A549 (cell line): ENCODE measurements around the gene SPTBN4. TPM values are rescaled to one million over a fixed set of nuclear protein-coding genes. Genes with fewer than 3 reads are reported as not detected.
A peak's percentile ranks its signal among the peaks of the same experiment; 100 is the strongest.

Experiments used
- ATAC-seq, 2 experiments: fragments of 200-7000 bp in 1 of 2; fragments of >200 bp in 1 of 2; cut with Nextera tagmentation in 1 of 2; cut with Tn5 transposase in 1 of 2; 3 replicates each; pipeline versions ENCODE4 v1.8.0 to v1.9.1; 2018 to 2020; ENCODE audit warnings: mild to moderate bottlenecking in 1 of 2, moderate library complexity in 1 of 2
- CTCF ChIA-PET: fragments of 300-600 bp; sonication (Branson Sonifier 250); formaldehyde crosslinking; extraction: SDS; loops from one replicate; lab custom pipeline; 2021; ENCODE audit warnings: antibody characterized with exemption, inconsistent platforms; lab: Yijun Ruan, JAX
- POLR2A ChIA-PET: fragments of 350-600 bp; formaldehyde crosslinking; extraction: SDS; loops from one replicate; lab custom pipeline; 2021; ENCODE audit warnings: antibody characterized with exemption, inconsistent platforms; lab: Yijun Ruan, JAX
- DNase-seq, 2 experiments: peaks; one replicate each; pipeline versions ENCODE4 v3.0.0 to v3.0.0-alpha.2; 2011 to 2016; ENCODE audit warnings: low read depth in 1 of 2, low spot score in 1 of 2
- FAIRE-seq: peaks from 2 replicates; lab custom pipeline; 2011; peaks lifted over from hg19 to GRCh38; lab: Jason Lieb, UNC
- H3K27ac ChIP-seq, 2 experiments: fragments of >200 bp; sonication (Bioruptor Twin); formaldehyde crosslinking; 3 replicates each; pipeline ENCODE4 v1.5.1; 2016 to 2017
- H3K4me1 ChIP-seq: fragments of >200 bp; sonication (Bioruptor Twin); formaldehyde crosslinking; 3 replicates; pipeline ENCODE4 v1.6.1; 2016
- H3K4me2 ChIP-seq: fragments of >200 bp; sonication (Bioruptor Twin); formaldehyde crosslinking; 3 replicates; pipeline ENCODE4 v1.6.1; 2016
- H3K4me3 ChIP-seq: fragments of >200 bp; sonication (Bioruptor Twin); formaldehyde crosslinking; 3 replicates; pipeline ENCODE4 v1.5.1; 2016
- H3K9me3 ChIP-seq: fragments of >200 bp; sonication (Bioruptor Twin); formaldehyde crosslinking; 3 replicates; pipeline ENCODE4 v1.6.1; 2016
- BCL3 ChIP-seq: fragments of >200 bp; sonication (Bioruptor Twin); formaldehyde crosslinking; IDR thresholded peaks from 3 replicates; pipeline ENCODE4 v1.6.1; 2016
- BHLHE40 ChIP-seq: IDR thresholded peaks from 2 replicates; pipeline ENCODE4 v1.6.1; 2012; ENCODE audit warnings: low read depth, low read length, inconsistent platforms
- CEBPB ChIP-seq, 2 experiments: fragments of >200 bp in 1 of 2; sonication (Bioruptor Twin) in 1 of 2; formaldehyde crosslinking in 1 of 2; IDR thresholded peaks; 2 replicates each; pipeline ENCODE4 v1.6.1; 2012 to 2016
- CHD2 ChIP-seq: fragments of 150-350 bp; IDR thresholded peaks from 2 replicates; pipeline ENCODE4 v1.6.1; 2014; ENCODE audit warnings: low read length; ENCODE audit not compliant: partially characterized antibody
- E2F6 ChIP-seq: IDR thresholded peaks from 2 replicates; pipeline ENCODE4 v1.6.1; 2012; ENCODE audit warnings: low read depth, borderline replicate concordance
- EHMT2 ChIP-seq: fragments of 200-600 bp; sonication (generic); IDR thresholded peaks from 2 replicates; pipeline ENCODE4 v1.6.1; 2016; ENCODE audit warnings: antibody characterized with exemption, low read depth, mild to moderate bottlenecking, moderate library complexity
- FOSL2 ChIP-seq, 2 experiments: fragments of 450-650 bp in 1 of 2; fragments of >200 bp in 1 of 2; sonication (Bioruptor Twin) in 1 of 2; formaldehyde crosslinking; IDR thresholded peaks; 2 replicates each; pipeline versions ENCODE4 v1.5.0 to v1.6.1; 2016 to 2020; ENCODE audit warnings: mild to moderate bottlenecking in 1 of 2, moderate library complexity in 1 of 2
- GATA3 ChIP-seq: IDR thresholded peaks from 2 replicates; pipeline ENCODE4 v1.6.1; 2012; ENCODE audit warnings: borderline replicate concordance
- HEYL ChIP-seq: fragments of 250-450 bp; sonication (Bioruptor Pico); IDR thresholded peaks from 2 replicates; pipeline ENCODE4 v1.8.0; 2021; ENCODE audit warnings: mild to moderate bottlenecking, moderate library complexity
- HOXB13 ChIP-seq: fragments of 250-450 bp; sonication (Bioruptor Pico); IDR thresholded peaks from 2 replicates; pipeline ENCODE4 v1.5.0; 2020; ENCODE audit warnings: low read depth, mild to moderate bottlenecking, moderate library complexity
- HOXB5 ChIP-seq: fragments of 250-450 bp; sonication (Bioruptor Pico); IDR thresholded peaks from 2 replicates; pipeline ENCODE4 v1.5.0; 2020; ENCODE audit warnings: mild to moderate bottlenecking, moderate library complexity
- JUN ChIP-seq, 2 experiments: fragments of >200 bp; sonication (Bioruptor Twin); formaldehyde crosslinking; IDR thresholded peaks; 2 replicates in 1 of 2; 3 replicates in 1 of 2; pipeline ENCODE4 v1.6.1; 2016 to 2017
- KDM5A ChIP-seq: fragments of 200-600 bp; sonication (generic); IDR thresholded peaks from 2 replicates; pipeline ENCODE4 v1.6.1; 2016; ENCODE audit warnings: antibody characterized with exemption, mild to moderate bottlenecking
- NR3C1 ChIP-seq: fragments of >200 bp; sonication (Bioruptor Twin); formaldehyde crosslinking; IDR thresholded peaks from 3 replicates; pipeline ENCODE4 v1.6.1; 2017
- PHF8 ChIP-seq: fragments of 200-600 bp; sonication (generic); IDR thresholded peaks from 2 replicates; pipeline ENCODE4 v1.6.1; 2016; ENCODE audit warnings: low read depth, mild to moderate bottlenecking, antibody characterized with exemption, moderate library complexity, borderline replicate concordance
- POLR2A ChIP-seq: IDR thresholded peaks from 2 replicates; pipeline ENCODE4 v1.6.1; 2012; ENCODE audit warnings: mild to moderate bottlenecking, low read length
- POLR2AphosphoS2 ChIP-seq: conservative IDR thresholded peaks from 2 replicates; pipeline ENCODE4 v1.6.1; 2012; ENCODE audit warnings: low read length, improper control_type of control experiment, inconsistent platforms
- RAD21 ChIP-seq, 2 experiments: fragments of >200 bp in 1 of 2; sonication (Bioruptor Twin) in 1 of 2; formaldehyde crosslinking in 1 of 2; IDR thresholded peaks in 1 of 2; conservative IDR thresholded peaks in 1 of 2; 2 replicates in 1 of 2; 3 replicates in 1 of 2; pipeline ENCODE4 v1.6.1; 2012 to 2018; ENCODE audit warnings: inconsistent platforms in 1 of 2
- RCOR1 ChIP-seq: fragments of 150-350 bp; IDR thresholded peaks from 2 replicates; pipeline ENCODE4 v1.6.1; 2014; ENCODE audit warnings: antibody characterized with exemption, low read length, low read depth
- RFX5 ChIP-seq: fragments of 450-650 bp; IDR thresholded peaks from 2 replicates; pipeline ENCODE4 v1.7.1; 2014; ENCODE audit warnings: antibody characterized with exemption, mild to moderate bottlenecking, moderate library complexity
- SMC3 ChIP-seq: fragments of >200 bp; sonication (Bioruptor Twin); formaldehyde crosslinking; IDR thresholded peaks from 3 replicates; pipeline ENCODE4 v1.6.1; 2018; ENCODE audit warnings: inconsistent platforms
- TFCP2L1 ChIP-seq: fragments of 250-450 bp; sonication (Bioruptor Pico); IDR thresholded peaks from 2 replicates; pipeline ENCODE4 v1.5.0; 2021; ENCODE audit warnings: mild to moderate bottlenecking
- TP53 ChIP-seq: fragments of 250-450 bp; sonication (Bioruptor Pico); IDR thresholded peaks from 2 replicates; pipeline ENCODE4 v1.5.0; 2021; ENCODE audit warnings: mild to moderate bottlenecking, moderate library complexity
- ZC3H11A ChIP-seq: fragments of 450-650 bp; IDR thresholded peaks from 2 replicates; pipeline ENCODE4 v1.6.1; 2014; ENCODE audit warnings: antibody characterized with exemption, mild to moderate bottlenecking
- ZFP36 ChIP-seq: fragments of 450-650 bp; IDR thresholded peaks from 2 replicates; pipeline ENCODE4 v1.6.1; 2014; ENCODE audit warnings: borderline replicate concordance; ENCODE audit not compliant: partially characterized antibody
- ZSCAN20 ChIP-seq: fragments of 250-450 bp; sonication (Bioruptor Pico); IDR thresholded peaks from 2 replicates; pipeline ENCODE4 v1.8.0; 2022; ENCODE audit warnings: mild to moderate bottlenecking, moderate library complexity
- WGBS: methylation state at CpG from one replicate; pipeline ENCODE4 v1.1.6; 2017; ENCODE audit errors: missing lambda C conversion rate; 5-methylcytosine and 5-hydroxymethylcytosine counted together
- polyA plus RNA-seq, 4 experiments: library from polyadenylated mRNA; depleted of rRNA in 3 of 4; stranded (reverse); fragments of >200 nt; fragmentation: RNase III in 1 of 4; extraction: RNeasy Plus Mini Kit Qiagen cat#74134 plus additional on column Dnase treatment in 1 of 4; gene quantifications; 2 replicates in 3 of 4; 3 replicates in 1 of 4; pipeline ENCODE4 v1.2.3, GENCODE V29; 2011 to 2017
- TF ChIP-seq, protein P1 (sequence below): IDR thresholded peaks from 2 replicates; pipeline ENCODE4 v1.6.1; 2012
- TF ChIP-seq, protein P2 (sequence below): IDR thresholded peaks from 2 replicates; pipeline ENCODE4 v1.6.1; 2012
- TF ChIP-seq, protein P3 (sequence below): fragments of 250-450 bp; sonication (Bioruptor Pico); IDR thresholded peaks from 2 replicates; pipeline ENCODE4 v1.5.0; 2021; ENCODE audit warnings: mild to moderate bottlenecking, moderate library complexity, borderline replicate concordance
- TF ChIP-seq, protein P4 (sequence below): fragments of >200 bp; sonication (Bioruptor Twin); formaldehyde crosslinking; IDR thresholded peaks from 3 replicates; pipeline ENCODE4 v1.5.1; 2016

SPTBN4 gene
- polyA plus RNA-seq, 2 of the 4 experiments (the other 2 are of a cell fraction): 1.4 to 2.2 TPM

DNA sequence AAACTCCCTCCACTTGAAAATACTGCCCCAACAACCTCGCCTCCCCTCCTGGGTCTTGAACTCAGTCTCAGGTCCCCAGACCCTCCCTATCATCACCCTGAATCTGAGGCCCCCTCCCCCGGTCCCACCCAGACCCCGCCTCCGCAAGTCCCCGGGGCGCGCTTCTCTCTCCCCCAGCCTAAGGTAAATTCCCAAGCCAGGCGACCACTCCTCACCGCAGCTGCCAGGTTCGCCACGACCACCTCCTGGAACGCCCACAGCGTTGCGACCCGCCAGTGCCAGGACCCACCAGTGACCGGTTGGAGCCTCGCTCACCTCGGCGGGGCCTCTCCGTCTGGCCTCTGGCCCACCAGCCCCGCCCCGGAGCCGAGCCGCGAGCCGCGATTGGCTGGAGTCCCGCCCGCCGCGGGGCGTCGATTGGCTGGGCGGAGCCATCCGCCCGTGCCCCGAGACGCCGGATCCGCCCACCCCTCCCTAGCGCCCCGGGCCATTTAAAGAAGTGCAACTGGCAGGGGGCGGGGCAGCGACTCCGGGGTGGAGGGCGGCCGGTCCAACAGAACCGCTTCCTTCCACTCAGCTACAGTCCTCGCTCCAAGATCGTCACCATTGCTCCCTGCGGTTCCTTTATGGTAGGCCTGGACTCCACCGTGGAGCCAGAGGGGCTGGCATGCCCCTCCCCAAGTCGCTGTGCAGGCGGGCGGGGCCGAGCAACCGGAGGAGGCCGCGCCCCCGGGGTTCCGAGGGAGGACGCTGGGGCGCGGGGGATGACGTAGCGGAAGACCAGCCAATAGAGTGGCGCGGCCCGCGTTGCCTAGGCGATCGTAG is 22.6 kb upstream of the SPTBN4 start, which contains the start of gene SERTAD3 (continued):
- no peak for TF ChIP-seq SMC3
- TF ChIP-seq RFX5: peak; percentile 29
- TF ChIP-seq EHMT2: no peak
- TF ChIP-seq JUN (IDR thresholded peaks at IDR 0.05): peak in 1 of 2 experiments; percentile 81; a peak in 3 of 5 replicates
- TF ChIP-seq HOXB13: no peak
- 0 out of 2 replicates have a peak, but pooled peaks have one; percentile 78 for TF ChIP-seq POLR2AphosphoS2
- peak; percentile 97 for TF ChIP-seq POLR2A
- TF ChIP-seq ZSCAN20 (CRISPR knock-in tag): no peak
- no peak for TF ChIP-seq HEYL
- no peak for TF ChIP-seq ZFP36
- TF ChIP-seq TP53 (CRISPR knock-in tag): no peak
- TF ChIP-seq GATA3: 0 out of 2 replicates have a peak, but pooled peaks have one; percentile 10
- TF ChIP-seq ZC3H11A: no peak
- TF ChIP-seq BCL3: peak; percentile 92
- TF ChIP-seq TFCP2L1 (CRISPR knock-in tag): no peak
- TF ChIP-seq NR3C1: no peak
- TF ChIP-seq, protein P1, sequence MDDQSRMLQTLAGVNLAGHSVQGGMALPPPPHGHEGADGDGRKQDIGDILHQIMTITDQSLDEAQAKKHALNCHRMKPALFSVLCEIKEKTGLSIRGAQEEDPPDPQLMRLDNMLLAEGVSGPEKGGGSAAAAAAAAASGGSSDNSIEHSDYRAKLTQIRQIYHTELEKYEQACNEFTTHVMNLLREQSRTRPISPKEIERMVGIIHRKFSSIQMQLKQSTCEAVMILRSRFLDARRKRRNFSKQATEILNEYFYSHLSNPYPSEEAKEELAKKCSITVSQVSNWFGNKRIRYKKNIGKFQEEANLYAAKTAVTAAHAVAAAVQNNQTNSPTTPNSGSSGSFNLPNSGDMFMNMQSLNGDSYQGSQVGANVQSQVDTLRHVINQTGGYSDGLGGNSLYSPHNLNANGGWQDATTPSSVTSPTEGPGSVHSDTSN: 0 out of 2 replicates have a peak, but pooled peaks have one; percentile 9
- TF ChIP-seq BHLHE40: peak; percentile 58
- peak; percentile 76 for TF ChIP-seq PHF8
- TF ChIP-seq RCOR1: no peak
- TF ChIP-seq, protein P2, sequence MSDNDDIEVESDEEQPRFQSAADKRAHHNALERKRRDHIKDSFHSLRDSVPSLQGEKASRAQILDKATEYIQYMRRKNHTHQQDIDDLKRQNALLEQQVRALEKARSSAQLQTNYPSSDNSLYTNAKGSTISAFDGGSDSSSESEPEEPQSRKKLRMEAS: peak; percentile 68
- no peak for TF ChIP-seq HOXB5
- TF ChIP-seq E2F6: peak; percentile 48

DNA sequence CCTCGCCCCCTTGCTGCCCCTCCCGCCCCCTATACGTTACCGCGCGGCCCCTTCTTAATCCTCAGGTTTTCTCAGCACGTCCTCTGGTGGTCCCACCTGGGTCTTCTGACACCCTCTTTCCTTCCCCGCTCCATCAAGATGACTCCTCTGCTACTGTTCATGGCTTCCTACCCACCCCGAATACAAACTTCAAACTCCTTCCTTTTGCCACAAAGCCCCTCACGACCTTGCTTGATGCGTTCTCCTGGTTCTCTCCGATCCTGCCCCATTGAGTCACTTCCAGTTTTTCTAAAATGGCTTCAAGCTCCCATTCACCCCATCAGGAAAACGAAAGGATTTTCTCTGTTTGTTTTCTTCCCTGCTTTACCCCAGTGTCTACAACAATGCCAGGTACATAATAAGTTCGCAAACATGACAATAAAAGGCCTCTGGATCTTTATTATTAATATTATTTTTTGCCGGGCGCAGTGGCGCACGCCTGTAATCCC is 21.9 kb upstream of the SPTBN4 start:
- no peak for ATAC-seq
- DNase-seq: no peak
- CTCF ChIA-PET: interaction anchor here (0.9 to 46.6 kb wide), 9 partner anchors 9 to 85 kb away, joined by 3 to 950 read pairs (median 5); partner anchors contain the start of genes BLVRB, PRX, SERTAD1 and SPTBN4

More for the DNA sequence above, 21.9 kb upstream of the SPTBN4 start:
- TF ChIP-seq SMC3: peak; percentile 74
- no peak for TF ChIP-seq CHD2
- TF ChIP-seq FOSL2 (IDR thresholded peaks at IDR 0.05): no peak
- peak; percentile 1; the same call in 1 of the 2 replicates for TF ChIP-seq FOSL2 (CRISPR knock-in tag; IDR thresholded peaks at IDR 0.05)
- peak; percentile 70 to 74 for TF ChIP-seq RAD21 (conservative IDR thresholded peaks at IDR 0.05 in 1 of 2, IDR thresholded peaks at IDR 0.05 in 1 of 2)
- 0 out of 2 replicates have a peak, but pooled peaks have one; percentile 21 for TF ChIP-seq KDM5A
- TF ChIP-seq HOXB5: no peak
- TF ChIP-seq, protein P3, sequence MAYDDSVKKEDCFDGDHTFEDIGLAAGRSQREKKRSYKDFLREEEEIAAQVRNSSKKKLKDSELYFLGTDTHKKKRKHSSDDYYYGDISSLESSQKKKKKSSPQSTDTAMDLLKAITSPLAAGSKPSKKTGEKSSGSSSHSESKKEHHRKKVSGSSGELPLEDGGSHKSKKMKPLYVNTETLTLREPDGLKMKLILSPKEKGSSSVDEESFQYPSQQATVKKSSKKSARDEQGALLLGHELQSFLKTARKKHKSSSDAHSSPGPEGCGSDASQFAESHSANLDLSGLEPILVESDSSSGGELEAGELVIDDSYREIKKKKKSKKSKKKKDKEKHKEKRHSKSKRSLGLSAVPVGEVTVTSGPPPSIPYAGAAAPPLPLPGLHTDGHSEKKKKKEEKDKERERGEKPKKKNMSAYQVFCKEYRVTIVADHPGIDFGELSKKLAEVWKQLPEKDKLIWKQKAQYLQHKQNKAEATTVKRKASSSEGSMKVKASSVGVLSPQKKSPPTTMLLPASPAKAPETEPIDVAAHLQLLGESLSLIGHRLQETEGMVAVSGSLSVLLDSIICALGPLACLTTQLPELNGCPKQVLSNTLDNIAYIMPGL: 0 out of 2 replicates have a peak, but pooled peaks have one; percentile 13
- no peak for TF ChIP-seq CEBPB (IDR thresholded peaks at IDR 0.05)
- TF ChIP-seq PHF8: peak; percentile 36; the same call in 1 of the 2 replicates
- TF ChIP-seq BCL3: 0 out of 3 replicates have a peak, but pooled peaks have one; percentile 56
- TF ChIP-seq, protein P4, sequence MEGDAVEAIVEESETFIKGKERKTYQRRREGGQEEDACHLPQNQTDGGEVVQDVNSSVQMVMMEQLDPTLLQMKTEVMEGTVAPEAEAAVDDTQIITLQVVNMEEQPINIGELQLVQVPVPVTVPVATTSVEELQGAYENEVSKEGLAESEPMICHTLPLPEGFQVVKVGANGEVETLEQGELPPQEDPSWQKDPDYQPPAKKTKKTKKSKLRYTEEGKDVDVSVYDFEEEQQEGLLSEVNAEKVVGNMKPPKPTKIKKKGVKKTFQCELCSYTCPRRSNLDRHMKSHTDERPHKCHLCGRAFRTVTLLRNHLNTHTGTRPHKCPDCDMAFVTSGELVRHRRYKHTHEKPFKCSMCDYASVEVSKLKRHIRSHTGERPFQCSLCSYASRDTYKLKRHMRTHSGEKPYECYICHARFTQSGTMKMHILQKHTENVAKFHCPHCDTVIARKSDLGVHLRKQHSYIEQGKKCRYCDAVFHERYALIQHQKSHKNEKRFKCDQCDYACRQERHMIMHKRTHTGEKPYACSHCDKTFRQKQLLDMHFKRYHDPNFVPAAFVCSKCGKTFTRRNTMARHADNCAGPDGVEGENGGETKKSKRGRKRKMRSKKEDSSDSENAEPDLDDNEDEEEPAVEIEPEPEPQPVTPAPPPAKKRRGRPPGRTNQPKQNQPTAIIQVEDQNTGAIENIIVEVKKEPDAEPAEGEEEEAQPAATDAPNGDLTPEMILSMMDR: peak; percentile 58
- Histone ChIP-seq H3K4me2 (peak overlapping the region; percentile 95), H3K27ac (peak overlapping the region; percentile 88 to 97), H3K9me3 (no peaks in the 10 kb centered on the region), H3K4me3 (peak overlapping the region; percentile 80), H3K4me1 (peaks cover 23% of the 10 kb centered on the region)
- POLR2A ChIA-PET: interaction anchor here (0.6 to 8.8 kb wide), 10 partner anchors 9 to 1309 kb away, joined by 3 to 208 read pairs (median 3); partner anchors contain the start of genes BLVRB and SERTAD1
- peak; percentile 28 for FAIRE-seq
- 21% methylated on average over 18 of the region's 18 CpGs for WGBS
